HG03520 (cell line): ENCODE data around the gene SPRED3.
"Not testable (repeated sequence)": the region's sequence is repeated elsewhere in the genome, so short reads cannot be mapped to it uniquely, and the experiment has no call there.

ENCODE experiments used
- ATAC-seq: cut with Tn5 transposase; IDR thresholded peaks from one replicate; pipeline ENCODE4 v1.9.1; 2021; ENCODE audit warnings: mild to moderate bottlenecking, moderate library complexity; ENCODE audit not compliant: unreplicated experiment

The SPRED3 gene

GRCh38 chr19:38388349-38389100 lies at the start of gene SPRED3:
SPRED3 (plus strand) TSS chr19:38388697; CDS start chr19:38390303, 1,606 bp downstream.
- ATAC-seq, result no peak

- ATAC-seq, result not testable (repeated sequence)
Observed at GRCh38 chr19:38339011-38339410, 49.5 kb upstream of the SPRED3 start.

- no peak for ATAC-seq
Observed at GRCh38 chr19:38340927-38341326, 47.6 kb upstream of the SPRED3 start.

GRCh38 chr19:38346837-38347236 lies 41.7 kb upstream of the SPRED3 start:
- ATAC-seq, result no peak

GRCh38 chr19:38350883-38351282 lies 37.6 kb upstream of the SPRED3 start:
- ATAC-seq, result no peak

- no peak for ATAC-seq
Observed at GRCh38 chr19:38351865-38352395, 36.6 kb upstream of the SPRED3 start.

GRCh38 chr19:38352611-38353010 lies 35.9 kb upstream of the SPRED3 start:
- ATAC-seq, result no peak

- ATAC-seq, result no peak
Observed at GRCh38 chr19:38355728-38356725, 32.5 kb upstream of the SPRED3 start.

GRCh38 chr19:38358071-38358470 lies 30.4 kb upstream of the SPRED3 start:
- ATAC-seq, result no peak

GRCh38 chr19:38359242-38360021 lies 29.1 kb upstream of the SPRED3 start:
- no peak for ATAC-seq

GRCh38 chr19:38360351-38360750 lies 28.1 kb upstream of the SPRED3 start:
- no peak for ATAC-seq

GRCh38 chr19:38360839-38361631 lies 27.5 kb upstream of the SPRED3 start:
- no peak for ATAC-seq

GRCh38 chr19:38361633-38362075 lies 26.8 kb upstream of the SPRED3 start:
- no peak for ATAC-seq

- no peak for ATAC-seq
Observed at GRCh38 chr19:38362076-38362945, 26.2 kb upstream of the SPRED3 start.

GRCh38 chr19:38362946-38363688 lies 25.4 kb upstream of the SPRED3 start:
- ATAC-seq, result not testable (repeated sequence)

- no peak for ATAC-seq
Observed at GRCh38 chr19:38367041-38367440, 21.5 kb upstream of the SPRED3 start.

GRCh38 chr19:38369584-38369983 lies 18.9 kb upstream of the SPRED3 start:
- no peak for ATAC-seq

GRCh38 chr19:38370299-38370698 lies 18.2 kb upstream of the SPRED3 start:
- ATAC-seq, result no peak
